Inferior parietal cortex (tissue), 1 donor: ENCODE measurements around the gene C20orf144.

ENCODE experiments used
- DNase-seq: peaks from one replicate; pipeline ENCODE4 v3.0.0-alpha.2; 2016; ENCODE audit errors: extremely low spot score

Gene C20orf144

DNA sequence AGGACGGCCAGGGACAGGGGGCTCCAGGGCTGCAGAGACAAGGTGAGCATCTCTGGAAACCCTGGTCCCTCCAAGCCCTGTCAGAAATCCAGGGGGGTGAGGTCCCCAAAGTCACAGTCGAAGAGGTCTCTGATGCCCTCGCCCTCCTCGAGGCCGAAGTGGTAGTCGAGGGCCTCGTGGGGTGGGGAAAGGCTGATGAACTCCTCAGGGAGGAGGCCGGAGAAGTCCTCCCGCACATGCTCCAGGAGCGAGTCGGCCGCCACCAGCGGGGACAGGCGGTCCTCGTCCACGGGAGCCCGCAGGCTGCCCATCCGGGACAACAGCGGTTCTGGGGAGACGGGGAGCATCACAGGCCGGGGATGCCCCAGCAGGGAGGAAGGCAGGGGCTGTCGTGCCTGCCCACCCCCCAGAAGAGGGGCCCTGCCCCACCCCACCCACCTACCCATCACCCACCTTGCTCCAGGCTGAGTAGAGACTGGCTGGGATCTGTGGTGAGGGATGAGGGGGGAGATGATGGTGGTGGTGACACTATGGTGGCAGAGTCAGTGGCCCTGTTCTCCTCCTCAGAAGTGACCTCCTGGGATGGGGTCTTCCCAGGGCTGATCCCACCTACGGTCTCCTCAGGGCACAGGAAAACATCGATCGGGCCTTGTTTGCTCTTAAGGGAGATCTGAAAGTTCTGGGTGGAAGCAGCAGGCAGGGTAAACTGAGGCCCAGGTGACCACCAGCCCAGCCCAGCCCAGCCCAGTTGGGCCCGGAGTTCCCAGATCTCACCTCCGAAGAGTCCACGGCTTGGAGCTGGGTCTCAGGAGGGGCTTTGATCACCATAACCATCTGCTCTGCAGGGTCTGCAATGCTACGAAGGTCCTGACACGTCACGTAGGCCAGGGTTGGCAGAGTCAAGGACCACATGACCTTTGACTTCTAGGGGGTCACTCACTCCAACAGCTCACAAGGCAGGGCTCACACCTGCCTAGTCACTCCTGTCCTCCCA, 14.8 kb downstream of the C20orf144 start:
- no peak for DNase-seq

- no peak for DNase-seq
Observed at GRCh38 chr20:33677991-33678702, 16.0 kb downstream of the C20orf144 start.

DNA sequence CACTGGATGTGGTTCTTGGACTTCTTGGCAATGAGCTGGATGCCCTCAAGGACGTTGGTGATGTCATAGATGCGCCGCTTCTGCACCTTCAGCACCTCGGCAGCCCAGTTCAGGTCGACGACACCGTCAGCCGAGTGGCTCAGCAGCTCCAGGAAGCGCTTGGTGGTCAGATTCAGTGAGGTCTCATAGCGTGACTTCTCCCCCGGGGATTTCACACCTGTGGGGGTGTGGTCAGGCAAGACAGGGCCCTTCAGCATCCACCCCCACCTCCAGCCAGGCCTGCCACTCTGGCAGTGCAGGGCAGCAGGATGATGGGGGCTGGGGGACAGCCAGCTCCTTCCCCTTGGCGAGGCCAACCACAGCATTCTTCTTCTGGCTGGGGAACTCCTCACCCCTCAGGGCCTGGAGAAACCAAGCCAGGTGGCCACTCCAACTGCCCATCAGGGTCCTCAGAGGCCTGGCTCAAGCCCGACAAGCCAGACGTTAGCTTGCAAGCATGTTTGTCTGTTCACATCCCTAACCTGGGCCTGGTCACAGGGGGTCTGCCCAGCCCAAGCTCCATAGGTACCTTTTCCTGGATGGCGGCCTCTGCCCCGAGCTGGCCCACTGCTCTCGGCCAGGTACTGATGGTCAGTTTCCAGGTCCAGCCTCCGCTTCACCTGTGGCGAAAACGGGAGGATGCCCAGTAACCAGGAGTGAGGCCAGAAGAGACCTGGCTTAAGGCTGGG, 17.8 kb downstream of the C20orf144 start:
- no peak for DNase-seq

GRCh38 chr20:33680686-33681085, 18.6 kb downstream of the C20orf144 start:
- no peak for DNase-seq

- no peak for DNase-seq
Observed at GRCh38 chr20:33681288-33681687, 19.2 kb downstream of the C20orf144 start.

GRCh38 chr20:33681728-33682353, 19.7 kb downstream of the C20orf144 start:
- no peak for DNase-seq

DNA sequence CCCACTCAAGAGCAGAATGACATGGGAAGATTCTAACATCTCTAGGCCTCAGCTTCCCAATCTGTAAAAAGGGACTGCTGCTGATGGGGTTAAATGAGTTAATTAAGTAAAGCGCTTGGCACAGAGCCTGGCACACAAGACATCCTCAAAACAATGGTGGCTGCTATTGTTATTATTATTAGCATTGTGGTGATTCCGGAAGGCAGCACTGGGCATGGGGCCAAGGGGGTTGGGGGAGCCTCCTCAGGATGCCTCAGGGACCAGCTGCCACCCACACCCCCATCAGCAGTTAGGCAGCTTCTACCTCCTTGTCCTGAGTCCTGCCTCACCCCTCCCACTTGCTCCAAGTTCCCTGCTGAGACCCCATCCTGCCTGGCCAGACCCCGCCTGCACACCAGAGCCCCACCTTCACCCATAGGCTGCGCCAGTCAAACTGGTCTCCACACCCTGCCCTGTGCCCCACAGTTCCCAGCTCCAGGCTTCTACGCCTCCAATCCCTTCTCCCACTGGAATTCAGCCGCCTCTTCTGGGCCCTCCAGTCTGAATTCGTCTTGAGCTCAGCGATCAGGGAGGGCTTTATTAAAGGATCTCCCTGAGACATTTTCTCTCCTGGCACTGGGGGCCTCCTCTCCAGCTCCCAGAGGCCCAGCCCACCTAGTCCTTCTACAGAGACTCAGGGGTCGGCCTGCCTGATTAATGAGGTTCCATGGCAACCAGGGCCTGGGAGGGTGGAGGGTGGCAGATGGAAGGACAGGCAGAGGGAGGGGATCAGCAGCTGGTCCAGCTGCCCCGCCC, 22.6 kb downstream of the C20orf144 start:
- no peak for DNase-seq

- DNase-seq = no peak
Observed at GRCh38 chr20:33685328-33686099, 23.4 kb downstream of the C20orf144 start.

GRCh38 chr20:33686100-33686983, 24.2 kb downstream of the C20orf144 start, which contains the start of gene E2F1:
Gene E2F1 (minus strand): TSS chr20:33686385. CDS start chr20:33686264, 121 bp downstream.
- peak; percentile 91 for DNase-seq

- no peak for DNase-seq
Observed at GRCh38 chr20:33686984-33687366, 24.8 kb downstream of the C20orf144 start.

- no peak for DNase-seq
Observed at GRCh38 chr20:33687370-33687915, 25.3 kb downstream of the C20orf144 start.

GRCh38 chr20:33687993-33688937, 26.1 kb downstream of the C20orf144 start:
- no peak for DNase-seq

DNA sequence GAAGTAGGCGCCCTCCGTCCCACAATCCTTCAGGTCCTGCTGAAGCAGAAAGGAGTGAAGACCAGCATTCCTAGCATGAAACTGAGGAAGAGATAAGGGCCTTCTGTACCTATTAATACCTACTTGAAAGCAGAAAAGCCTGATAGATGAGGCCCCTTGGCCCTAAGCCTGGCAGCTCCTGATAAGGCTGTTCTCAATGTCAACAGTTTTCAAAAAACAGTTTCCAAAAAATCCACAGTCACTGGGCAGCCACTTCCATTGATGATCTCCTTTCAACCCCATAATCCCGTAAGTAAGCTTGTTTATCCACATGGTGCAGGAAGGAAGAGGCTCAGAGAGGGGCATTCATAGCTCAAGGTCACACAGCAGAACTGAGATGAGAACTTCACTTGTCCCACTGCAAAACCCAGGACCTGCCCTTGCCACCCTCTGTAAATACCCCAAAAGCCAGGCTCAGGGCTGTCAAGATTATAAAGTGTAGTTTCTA, 26.9 kb downstream of the C20orf144 start:
- no peak for DNase-seq

DNA sequence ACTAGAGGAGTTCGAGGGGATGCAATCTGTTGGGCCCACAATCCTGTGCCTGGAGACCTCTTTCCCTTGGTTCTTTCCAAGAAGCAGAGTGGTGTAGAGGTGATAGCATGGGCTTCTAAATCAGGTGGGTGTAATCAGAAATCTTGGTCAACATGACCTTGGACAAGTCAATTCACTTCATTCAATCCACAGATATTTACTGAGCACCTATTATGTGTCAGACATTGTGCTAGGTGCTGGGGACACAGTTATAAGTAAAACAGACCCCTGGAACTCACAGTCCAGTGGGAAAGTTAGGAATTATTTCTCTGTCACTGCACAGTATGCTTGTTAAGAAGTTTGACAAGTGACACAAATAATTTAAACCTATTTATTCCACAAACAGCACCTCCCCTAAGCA, 27.4 kb downstream of the C20orf144 start:
- no peak for DNase-seq

DNA sequence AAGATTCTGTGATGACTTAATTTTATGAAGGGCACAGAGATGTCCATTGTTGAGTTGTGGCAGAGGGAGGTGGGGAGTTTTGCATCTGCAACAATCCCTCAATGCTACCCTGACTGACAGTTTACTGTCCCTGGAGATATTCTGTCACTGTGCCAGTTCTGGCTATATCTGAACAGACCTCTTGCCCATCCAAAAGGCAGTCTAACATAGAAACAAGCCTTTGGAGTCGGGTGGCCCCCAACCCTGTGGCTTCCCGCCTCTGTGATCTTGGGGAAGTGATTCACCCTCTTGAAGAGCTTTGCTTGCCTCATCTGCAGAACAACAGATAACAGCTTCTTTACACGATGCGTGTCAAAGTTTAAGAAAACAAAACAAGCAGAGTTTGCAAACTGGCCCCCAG, 27.8 kb downstream of the C20orf144 start:
- DNase-seq = peak; percentile 57

- DNase-seq = no peak
Observed at GRCh38 chr20:33693289-33693688, 31.2 kb downstream of the C20orf144 start.
